ENCODE data around the gene AP2A1. TPM values are rescaled to one million over a fixed set of nuclear protein-coding genes. Genes with fewer than 3 reads are reported as not detected.
A peak's percentile ranks its signal among the peaks of the same experiment; 100 is the strongest.

AP2A1 gene
- total RNA-seq, 2 donors from 2014 or later, result 43.3 to 51.5 TPM

- DNase-seq (no peak), ATAC-seq (no peak)
- no peak overlapping the region for H3K4me3 Mint-ChIP-seq
- H3K4me1 Mint-ChIP-seq, result peaks cover 20% of the 10 kb centered on the region
- H3K36me3 Mint-ChIP-seq (ENCODE audit: low read depth), result peaks cover 3% of the 10 kb centered on the region
- no peaks in the 10 kb centered on the region for H3K9me3 ChIP-seq (ENCODE audit: control insufficient read depth, low read length, poor library complexity, severe bottlenecking)
- H3K27me3 Mint-ChIP-seq, result no peaks in the 10 kb centered on the region
- peak overlapping the region; percentile 14 for H3K27ac Mint-ChIP-seq
Measured at GRCh38 chr19:49805822-49806619, 39.2 kb downstream of the AP2A1 start.

- Mint-ChIP-seq H3K36me3 (ENCODE audit: low read depth) (peaks cover 3% of the 10 kb centered on the region), H3K27ac (peak overlapping the region; percentile 14), H3K4me3 (no peak overlapping the region), H3K4me1 (peaks cover 22% of the 10 kb centered on the region), H3K27me3 (no peaks in the 10 kb centered on the region)
- no peaks in the 10 kb centered on the region for H3K9me3 ChIP-seq (ENCODE audit: control insufficient read depth, low read length, poor library complexity, severe bottlenecking)
- DNase-seq (no peak), ATAC-seq (no peak)
Measured at GRCh38 chr19:49806620-49806959, 39.8 kb downstream of the AP2A1 start.

- H3K4me1 Mint-ChIP-seq, result peaks cover 22% of the 10 kb centered on the region
- ATAC-seq (no peak), DNase-seq (no peak)
- no peak overlapping the region for H3K4me3 Mint-ChIP-seq
- H3K27ac Mint-ChIP-seq, result peak overlapping the region; percentile 88
- H3K9me3 ChIP-seq (ENCODE audit: control insufficient read depth, low read length, poor library complexity, severe bottlenecking), result no peaks in the 10 kb centered on the region
- H3K36me3 Mint-ChIP-seq (ENCODE audit: low read depth), result peaks cover 3% of the 10 kb centered on the region
- H3K27me3 Mint-ChIP-seq, result no peaks in the 10 kb centered on the region
Measured at GRCh38 chr19:49807058-49807903, 40.5 kb downstream of the AP2A1 start.

GRCh38 chr19:49807904-49808675 lies 41.3 kb downstream of the AP2A1 start:
- DNase-seq (no peak), ATAC-seq (no peak)
- H3K9me3 ChIP-seq (ENCODE audit: control insufficient read depth, low read length, poor library complexity, severe bottlenecking), result no peaks in the 10 kb centered on the region
- Mint-ChIP-seq H3K27ac (peak overlapping the region; percentile 88), H3K4me3 (peak overlapping the region; percentile 94), H3K4me1 (peaks cover 29% of the 10 kb centered on the region), H3K27me3 (no peaks in the 10 kb centered on the region), H3K36me3 (ENCODE audit: low read depth) (peaks cover 3% of the 10 kb centered on the region)

- Mint-ChIP-seq H3K27ac (peak overlapping the region; percentile 88), H3K27me3 (no peaks in the 10 kb centered on the region), H3K4me3 (peak overlapping the region; percentile 94), H3K36me3 (ENCODE audit: low read depth) (peaks cover 3% of the 10 kb centered on the region), H3K4me1 (peaks cover 32% of the 10 kb centered on the region)
- ATAC-seq, result peak; percentile 49
- no peaks in the 10 kb centered on the region for H3K9me3 ChIP-seq (ENCODE audit: control insufficient read depth, low read length, poor library complexity, severe bottlenecking)
- DNase-seq, result peak; percentile 82 to 91 (median 83)
Measured at GRCh38 chr19:49808711-49809159, 41.9 kb downstream of the AP2A1 start.

- Mint-ChIP-seq H3K4me3 (peak overlapping the region; percentile 94), H3K36me3 (ENCODE audit: low read depth) (peaks cover 3% of the 10 kb centered on the region), H3K4me1 (peaks cover 35% of the 10 kb centered on the region), H3K27ac (peak overlapping the region; percentile 88), H3K27me3 (no peaks in the 10 kb centered on the region)
- peak; percentile 38 to 53 (median 46) for DNase-seq
- no peaks in the 10 kb centered on the region for H3K9me3 ChIP-seq (ENCODE audit: control insufficient read depth, low read length, poor library complexity, severe bottlenecking)
- peak; percentile 28 for ATAC-seq
Measured at GRCh38 chr19:49809160-49809940, 42.5 kb downstream of the AP2A1 start.

- Mint-ChIP-seq H3K4me3 (peak overlapping the region; percentile 94), H3K27me3 (no peaks in the 10 kb centered on the region), H3K27ac (peak overlapping the region; percentile 88), H3K36me3 (ENCODE audit: low read depth) (peaks cover 3% of the 10 kb centered on the region), H3K4me1 (peaks cover 39% of the 10 kb centered on the region)
- H3K9me3 ChIP-seq (ENCODE audit: control insufficient read depth, low read length, poor library complexity, severe bottlenecking), result no peaks in the 10 kb centered on the region
- no peak for ATAC-seq
- no peak for DNase-seq
Measured at GRCh38 chr19:49809941-49810389, 43.2 kb downstream of the AP2A1 start.

- no peak for ATAC-seq
- Mint-ChIP-seq H3K36me3 (ENCODE audit: low read depth) (peaks cover under 1% of the 10 kb centered on the region), H3K4me1 (peaks cover 37% of the 10 kb centered on the region), H3K27me3 (no peaks in the 10 kb centered on the region), H3K4me3 (peak overlapping the region; percentile 49), H3K27ac (peak overlapping the region; percentile 97)
- no peak for DNase-seq
- no peaks in the 10 kb centered on the region for H3K9me3 ChIP-seq (ENCODE audit: control insufficient read depth, low read length, poor library complexity, severe bottlenecking)
Measured at GRCh38 chr19:49811328-49811727, 44.5 kb downstream of the AP2A1 start.

- ATAC-seq (no peak), DNase-seq (no peak)
- no peaks in the 10 kb centered on the region for H3K9me3 ChIP-seq (ENCODE audit: control insufficient read depth, low read length, poor library complexity, severe bottlenecking)
- Mint-ChIP-seq H3K27ac (peak overlapping the region; percentile 97), H3K4me3 (peak overlapping the region; percentile 86), H3K36me3 (ENCODE audit: low read depth) (no peaks in the 10 kb centered on the region), H3K4me1 (peaks cover 40% of the 10 kb centered on the region), H3K27me3 (no peaks in the 10 kb centered on the region)
Measured at GRCh38 chr19:49812452-49812996, 45.7 kb downstream of the AP2A1 start.

- H3K9me3 ChIP-seq (ENCODE audit: control insufficient read depth, low read length, poor library complexity, severe bottlenecking), result no peaks in the 10 kb centered on the region
- ATAC-seq, result peak; percentile 69
- Mint-ChIP-seq H3K4me1 (peaks cover 39% of the 10 kb centered on the region), H3K4me3 (peak within 1 kb of the TSS; percentile 86), H3K36me3 (ENCODE audit: low read depth) (no peaks in the 10 kb centered on the region), H3K27me3 (no peaks in the 10 kb centered on the region), H3K27ac (peak within 1 kb of the TSS; percentile 97)
- peak; percentile 78 to 87 (median 86) for DNase-seq
Measured at GRCh38 chr19:49812997-49813861, 46.4 kb downstream of the AP2A1 start, which contains the start of gene FUZ. Gene FUZ (minus strand): TSS chr19:49813292. CDS start chr19:49813106, 186 bp downstream.

- Mint-ChIP-seq H3K27ac (peak overlapping the region; percentile 97), H3K27me3 (no peaks in the 10 kb centered on the region), H3K4me1 (peaks cover 41% of the 10 kb centered on the region), H3K36me3 (ENCODE audit: low read depth) (no peaks in the 10 kb centered on the region), H3K4me3 (peak overlapping the region; percentile 86)
- ATAC-seq (no peak), DNase-seq (no peak)
- no peaks in the 10 kb centered on the region for H3K9me3 ChIP-seq (ENCODE audit: control insufficient read depth, low read length, poor library complexity, severe bottlenecking)
Measured at GRCh38 chr19:49814010-49814409, 47.2 kb downstream of the AP2A1 start.

Measured in T-helper 17 cell (primary cell).